Fibroblast of peridontal ligament (primary cell): ENCODE results near the gene MFSD12.
"Not testable (repeated sequence)": the region's sequence is repeated elsewhere in the genome, so short reads cannot be mapped to it uniquely, and the experiment has no call there.

Experiments used
- DNase-seq: peaks from one replicate; pipeline ENCODE4 v3.0.0-alpha.2; 2010; ENCODE audit errors: extremely low read depth

Gene MFSD12

DNA sequence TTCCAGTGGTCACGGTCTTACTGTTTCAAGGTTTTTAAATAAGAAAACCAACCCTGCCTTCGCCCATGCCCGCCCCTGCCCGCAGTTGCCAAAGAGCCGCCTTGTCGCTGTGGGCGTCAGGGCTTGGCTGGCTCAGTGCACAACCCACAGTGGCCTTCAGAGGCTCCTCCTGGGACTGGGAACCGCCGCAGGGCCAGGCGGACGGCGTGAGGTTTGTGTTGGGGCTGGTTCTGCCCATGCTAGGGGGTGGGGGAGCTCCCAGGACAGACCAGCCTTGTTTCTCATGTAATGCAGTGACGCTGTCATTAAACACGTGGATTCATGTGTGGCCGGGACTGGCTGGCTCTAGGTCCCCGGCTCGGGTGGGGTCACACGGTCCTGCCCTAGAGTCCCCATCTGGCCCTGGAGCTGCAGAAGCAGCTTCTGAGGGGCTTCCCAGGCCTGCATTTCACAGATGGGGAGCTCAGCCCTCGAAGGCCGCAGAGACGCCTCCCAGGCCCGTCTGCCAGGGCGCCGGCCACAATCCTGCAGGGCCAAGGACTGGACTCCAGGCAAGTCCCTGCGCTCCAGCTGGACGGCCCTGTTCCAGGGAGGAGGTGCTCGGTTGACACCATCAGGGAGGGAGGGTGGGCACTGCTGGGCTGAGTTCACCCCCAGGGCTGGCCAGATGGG is 20.8 kb downstream of the MFSD12 start:
- DNase-seq = no peak

DNA sequence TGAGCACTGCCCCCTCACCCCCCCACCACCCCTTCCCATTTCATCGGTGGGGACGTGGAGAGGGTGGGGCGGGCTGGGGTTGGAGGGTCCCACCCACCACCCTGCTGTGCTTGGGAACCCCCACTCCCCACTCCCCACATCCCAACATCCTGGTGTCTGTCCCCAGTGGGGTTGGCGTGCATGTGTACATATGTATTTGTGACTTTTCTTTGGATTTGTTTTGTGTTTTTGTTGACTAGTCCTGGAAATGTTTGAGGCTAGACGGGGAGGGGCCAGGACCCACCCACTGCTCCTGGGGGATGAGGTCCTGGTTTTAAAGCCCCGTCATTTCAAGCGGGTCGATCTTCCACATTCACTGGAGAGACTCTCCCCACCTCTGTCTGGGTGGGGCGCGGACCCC is 21.4 kb downstream of the MFSD12 start:
- DNase-seq = no peak

- DNase-seq = no peak
Observed at GRCh38 chr19:3535563-3535965, 21.8 kb downstream of the MFSD12 start.

- no peak for DNase-seq
Observed at GRCh38 chr19:3535235-3535535, 22.2 kb downstream of the MFSD12 start.

GRCh38 chr19:3534375-3535234 is 22.8 kb downstream of the MFSD12 start:
- DNase-seq = no peak

DNA sequence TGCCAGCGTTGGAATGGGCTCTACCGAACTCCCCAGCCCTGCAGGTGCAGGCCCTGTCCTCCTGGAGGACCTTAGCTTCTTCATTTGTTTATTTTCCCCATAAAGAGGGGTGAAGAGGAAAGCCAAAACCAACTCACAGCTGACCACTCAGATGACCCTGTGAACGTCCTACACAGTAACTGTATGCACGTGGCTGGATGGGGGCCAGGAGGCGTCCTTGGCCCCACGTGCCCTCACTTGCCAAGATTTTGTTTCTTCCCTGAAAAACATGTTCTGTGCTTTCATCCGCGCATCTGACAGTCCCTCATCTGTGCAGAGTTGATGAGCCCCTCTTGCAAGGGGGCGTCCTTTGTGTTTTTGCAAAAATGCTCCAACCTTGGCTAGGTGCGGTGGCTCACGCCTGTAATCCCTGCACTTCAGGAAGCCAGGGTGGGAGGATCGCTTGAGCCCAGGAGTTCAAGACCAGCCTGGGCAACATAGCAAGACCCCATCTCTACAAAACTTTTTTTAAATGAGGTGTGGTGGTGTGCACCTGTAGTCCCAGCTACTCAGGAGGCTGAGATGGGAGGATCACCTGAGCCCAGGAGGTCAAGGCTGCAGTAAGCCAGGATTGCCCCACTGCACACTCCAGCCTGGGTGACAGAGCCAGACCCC is 23.7 kb downstream of the MFSD12 start:
- no peak for DNase-seq

DNA sequence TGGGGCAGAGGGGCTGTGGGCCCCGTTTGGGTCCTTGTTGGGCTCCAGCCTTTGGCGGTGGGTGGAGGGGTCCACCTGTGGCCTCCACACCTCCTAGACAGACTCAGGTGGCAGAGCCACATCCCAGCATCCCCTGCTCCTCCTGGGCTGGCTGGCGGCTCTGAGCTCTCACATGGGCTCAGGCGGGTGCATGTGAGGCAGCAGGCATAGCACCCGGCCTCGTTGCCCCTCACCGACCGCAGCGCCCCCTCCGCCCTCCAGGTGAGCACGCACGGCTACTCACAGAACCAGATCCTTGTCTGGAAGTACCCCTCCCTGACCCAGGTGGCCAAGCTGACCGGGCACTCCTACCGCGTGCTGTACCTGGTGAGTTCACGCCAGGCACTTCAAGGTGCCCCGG is 24.4 kb downstream of the MFSD12 start:
- no peak for DNase-seq

DNA sequence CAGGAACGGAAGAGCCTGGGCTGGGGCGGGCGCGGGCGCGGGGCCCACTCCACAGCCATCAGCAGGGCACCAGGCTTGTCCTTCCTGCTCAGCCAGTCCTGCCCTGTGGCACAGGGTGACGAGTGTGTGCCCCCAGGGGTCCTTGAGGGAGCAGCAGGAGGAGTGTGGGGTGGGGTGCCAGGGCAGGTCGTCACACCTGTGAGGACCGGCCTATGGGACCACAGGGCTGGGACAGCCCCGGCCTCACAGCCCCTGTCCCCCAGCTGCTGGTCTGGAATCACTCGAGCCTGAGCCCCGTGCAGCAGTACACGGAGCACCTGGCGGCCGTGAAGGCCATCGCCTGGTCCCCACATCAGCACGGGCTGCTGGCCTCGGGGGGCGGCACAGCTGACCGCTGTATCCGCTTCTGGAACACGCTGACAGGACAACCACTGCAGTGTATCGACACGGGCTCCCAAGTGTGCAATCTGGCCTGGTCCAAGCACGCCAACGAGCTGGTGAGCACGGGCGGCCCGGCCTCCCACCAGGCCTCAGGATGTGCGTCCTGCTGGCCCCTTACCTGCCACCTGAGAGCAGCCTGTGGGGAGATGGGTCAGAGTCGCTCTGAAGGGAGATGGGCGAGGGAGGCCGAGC is 25.1 kb downstream of the MFSD12 start:
- no peak for DNase-seq

DNA sequence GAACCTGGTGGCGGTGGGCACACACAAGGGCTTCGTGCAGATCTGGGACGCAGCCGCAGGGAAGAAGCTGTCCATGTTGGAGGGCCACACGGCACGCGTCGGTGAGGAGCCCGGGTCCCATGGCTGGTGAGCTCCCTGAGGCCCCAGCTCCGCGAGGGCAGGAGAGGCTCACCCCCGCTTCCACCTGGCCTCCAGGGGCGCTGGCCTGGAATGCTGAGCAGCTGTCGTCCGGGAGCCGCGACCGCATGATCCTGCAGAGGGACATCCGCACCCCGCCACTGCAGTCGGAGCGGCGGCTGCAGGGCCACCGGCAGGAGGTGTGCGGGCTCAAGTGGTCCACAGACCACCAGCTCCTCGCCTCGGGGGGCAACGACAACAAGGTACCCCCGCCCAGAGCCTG is 25.7 kb downstream of the MFSD12 start:
- no peak for DNase-seq

GRCh38 chr19:3530389-3530788 is 27.0 kb downstream of the MFSD12 start:
- no peak for DNase-seq

- not testable (repeated sequence) for DNase-seq
Observed at GRCh38 chr19:3529299-3529698, 28.1 kb downstream of the MFSD12 start.

DNA sequence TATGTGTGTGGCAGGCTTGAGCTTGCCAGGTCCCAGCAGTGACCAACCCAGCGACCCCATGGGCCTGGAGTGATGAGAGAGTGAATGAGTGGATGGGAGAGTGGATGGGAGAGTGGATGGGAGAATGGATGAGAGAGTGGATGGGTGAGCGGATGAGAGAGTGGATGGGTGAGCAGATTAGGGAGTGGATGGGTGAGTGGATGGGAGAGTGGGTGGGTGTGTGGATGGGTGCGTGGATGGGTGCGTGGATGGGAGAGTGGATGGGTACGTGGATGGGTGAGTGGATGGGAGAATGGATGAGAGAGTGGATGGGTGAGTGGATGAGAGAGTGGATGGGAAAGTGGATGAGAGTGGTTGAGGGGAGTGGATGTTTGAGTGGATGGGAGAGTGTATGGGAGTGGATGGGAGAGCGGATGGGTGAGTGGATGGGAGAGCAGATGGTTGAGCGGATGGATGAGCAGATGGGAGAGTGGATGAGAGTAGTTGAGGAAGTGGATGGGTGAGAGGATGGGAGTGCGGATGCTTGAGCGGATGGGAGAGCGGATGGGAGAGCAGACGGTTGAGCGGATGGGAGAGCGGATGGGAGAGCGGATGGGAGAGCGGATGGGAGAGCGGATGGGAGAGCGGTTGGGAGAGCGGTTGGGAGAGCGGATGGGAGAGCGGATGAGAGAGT is 28.7 kb downstream of the MFSD12 start:
- no peak for DNase-seq

DNA sequence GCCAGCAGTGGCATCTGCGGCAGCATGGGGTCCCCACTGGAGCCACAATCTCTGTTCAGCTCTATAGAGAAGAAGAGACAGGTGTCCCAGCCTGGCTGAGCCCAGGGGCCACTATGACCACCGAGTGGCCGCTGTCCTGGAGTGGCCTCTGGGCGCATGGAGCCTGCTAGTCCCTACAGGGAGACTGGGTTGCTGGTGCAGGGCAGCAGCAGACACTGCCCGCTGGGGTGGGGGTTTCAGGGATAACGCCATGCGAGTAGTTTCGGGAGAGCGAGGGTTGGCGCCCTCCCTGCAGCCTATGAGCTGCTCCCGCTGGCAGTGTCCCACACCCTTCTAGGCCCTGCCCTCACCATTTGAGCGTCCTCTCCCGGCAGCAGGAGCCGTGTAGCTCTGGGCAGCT is 29.3 kb downstream of the MFSD12 start:
- no peak for DNase-seq

DNA sequence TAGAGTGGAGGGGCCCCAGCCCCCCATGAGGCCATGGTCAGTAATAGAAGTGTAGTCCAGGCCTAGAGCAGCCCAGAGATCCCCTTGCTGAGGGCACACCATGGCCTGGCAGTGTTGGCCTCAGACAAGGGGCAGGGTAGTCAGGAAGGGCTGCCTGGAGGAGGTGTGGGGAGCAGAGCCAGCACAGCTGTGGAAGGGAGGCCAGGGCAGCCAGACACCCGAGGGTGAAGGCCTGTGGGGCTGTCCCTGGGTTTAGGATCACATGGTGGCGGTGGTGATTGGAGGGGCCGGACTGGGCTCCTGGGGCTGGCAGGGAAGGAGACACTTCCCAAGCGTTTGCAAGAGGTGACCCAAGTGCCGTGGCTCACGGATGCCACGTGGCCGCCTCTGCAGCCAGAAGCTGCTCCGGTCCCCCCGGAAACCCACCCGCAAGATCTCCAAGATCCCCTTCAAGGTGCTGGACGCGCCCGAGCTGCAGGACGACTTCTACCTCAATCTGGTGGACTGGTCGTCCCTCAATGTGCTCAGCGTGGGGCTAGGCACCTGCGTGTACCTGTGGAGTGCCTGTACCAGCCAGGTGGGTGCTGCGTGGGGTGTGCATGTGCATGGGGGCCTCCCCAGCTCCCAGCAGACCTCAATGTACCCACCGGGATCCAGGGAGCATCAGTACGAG is 30.0 kb downstream of the MFSD12 start:
- DNase-seq = no peak

- no peak for DNase-seq
Observed at GRCh38 chr19:3526507-3527237, 30.7 kb downstream of the MFSD12 start.

DNA sequence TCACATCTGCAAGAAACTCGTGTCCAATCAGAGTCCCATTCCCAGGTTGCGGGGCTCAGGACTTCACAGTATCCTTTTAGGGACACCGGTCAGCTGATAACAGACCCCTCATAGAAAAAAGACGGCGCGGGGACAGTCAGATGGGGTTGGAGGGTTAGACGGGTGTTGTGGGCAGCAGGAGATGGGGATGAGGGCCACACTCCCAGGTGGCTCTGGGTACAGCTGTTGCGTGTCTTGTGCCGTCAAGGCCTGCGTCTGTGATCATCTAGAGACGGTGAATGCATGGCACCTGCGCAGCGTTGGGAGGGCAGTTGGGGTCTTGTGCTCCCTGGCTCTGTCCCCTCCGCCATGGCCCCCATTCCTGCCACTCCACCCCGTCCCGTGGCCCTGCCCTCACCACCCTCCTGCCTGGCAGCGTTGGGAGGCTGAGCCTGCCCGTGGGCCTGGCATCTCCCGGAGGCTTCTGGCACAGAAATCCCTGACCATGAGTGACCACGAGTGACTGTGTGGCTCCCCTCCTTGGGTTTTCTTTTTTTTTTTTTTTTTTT is 32.4 kb downstream of the MFSD12 start:
- DNase-seq = no peak

DNA sequence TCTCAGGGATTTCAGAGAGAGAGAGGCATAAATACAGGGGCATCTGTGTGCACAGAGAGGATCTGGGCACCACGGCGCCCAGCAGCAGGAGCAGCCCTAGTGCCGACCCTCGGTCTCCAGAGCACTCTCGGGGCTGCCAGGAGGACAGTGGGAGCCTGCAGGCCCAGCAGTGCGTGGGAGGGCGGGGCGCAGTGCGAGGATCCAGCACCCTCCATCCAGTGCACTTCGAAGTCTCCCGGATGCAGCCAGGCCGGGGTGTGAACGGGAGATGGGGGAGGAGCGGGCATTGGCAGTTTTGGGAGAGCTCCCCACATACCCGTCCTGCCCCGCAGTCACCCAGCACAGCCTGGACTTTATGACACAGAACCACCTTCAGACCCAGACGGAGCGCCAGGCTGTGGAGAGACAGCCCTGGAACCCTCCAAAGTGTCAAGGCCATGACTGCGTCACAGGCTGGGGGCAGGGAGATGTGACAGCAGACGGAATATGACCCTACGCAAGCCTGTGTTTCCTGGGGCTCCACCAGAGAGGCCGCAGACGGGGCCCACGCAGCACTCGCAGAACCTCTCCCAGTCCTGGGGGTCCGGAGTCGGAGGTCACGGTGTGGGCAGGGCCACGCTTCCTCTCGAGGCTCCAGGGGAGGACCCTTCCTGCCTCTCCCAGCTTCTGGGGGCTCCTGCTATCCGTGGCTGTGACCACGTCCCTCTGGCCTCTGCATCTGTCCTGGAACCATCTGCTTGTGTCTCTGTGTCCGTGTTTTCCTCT is 33.1 kb downstream of the MFSD12 start:
- DNase-seq = no peak

GRCh38 chr19:3523361-3524077 is 33.9 kb downstream of the MFSD12 start:
- no peak for DNase-seq
